Thoracic aorta (tissue), 2 donors: ENCODE measurements around the gene ZBTB5. TPM values are rescaled to one million over a fixed set of nuclear protein-coding genes. Genes with fewer than 3 reads are reported as not detected.

Source experiments
- ATAC-seq: fragments of 150-250 bp; one replicate; pipeline ENCODE4 v1.8.0; 2017; ENCODE audit warnings: low read depth; ENCODE audit not compliant: insufficient number of reproducible peaks, low FRiP score
- DNase-seq: peaks from one replicate; pipeline ENCODE4 v3.0.0-alpha.2; 2020; ENCODE audit warnings: low spot score
- H3K27ac ChIP-seq, 2 donors: fragments of 200-600 bp; sonication (generic); 1 replicate in 1 of 2; 2 replicates in 1 of 2; pipeline ENCODE4 v1.5.1; 2016; ENCODE audit warnings: mild to moderate bottlenecking in 2 of 2, moderate library complexity in 2 of 2
- H3K27me3 ChIP-seq: fragments of 200-600 bp; sonication (generic); replicated peaks from 2 replicates; pipeline ENCODE4 v1.6.0; 2016; ENCODE audit warnings: mild to moderate bottlenecking; ENCODE audit not compliant: insufficient read depth
- H3K36me3 ChIP-seq: fragments of 200-600 bp; sonication (generic); one replicate; pipeline ENCODE4 v1.5.1; 2016
- H3K4me1 ChIP-seq, 2 donors: fragments of 200-600 bp; sonication (generic); 1 replicate in 1 of 2; 2 replicates in 1 of 2; pipeline versions ENCODE4 v1.5.1 to v1.6.0; 2016; ENCODE audit warnings: low read depth in 2 of 2, mild to moderate bottlenecking in 1 of 2; ENCODE audit not compliant: control insufficient read depth in 1 of 2
- H3K4me3 ChIP-seq: fragments of 200-600 bp; sonication (generic); 2 replicates; pipeline ENCODE4 v1.5.1; 2016; ENCODE audit warnings: mild to moderate bottlenecking
- H3K9me3 ChIP-seq: fragments of 200-600 bp; sonication (generic); 2 replicates; pipeline ENCODE4 v1.5.1; 2016
- total RNA-seq, 2 donors: library from RNA; depleted of rRNA; stranded (reverse); fragments of >200 nt; gene quantifications; one replicate each; pipeline versions ENCODE4 v1.1.0 to v1.2.3, GENCODE V29; 2016
- TF ChIP-seq, protein P1 (sequence below): fragments of 200-600 bp; sonication (generic); IDR thresholded peaks from one replicate; pipeline ENCODE4 v1.5.1; 2019; ENCODE audit warnings: antibody characterized with exemption

ZBTB5 gene
- total RNA-seq, 2 donors from 2014 or later: 8.3 to 15.0 TPM

DNA sequence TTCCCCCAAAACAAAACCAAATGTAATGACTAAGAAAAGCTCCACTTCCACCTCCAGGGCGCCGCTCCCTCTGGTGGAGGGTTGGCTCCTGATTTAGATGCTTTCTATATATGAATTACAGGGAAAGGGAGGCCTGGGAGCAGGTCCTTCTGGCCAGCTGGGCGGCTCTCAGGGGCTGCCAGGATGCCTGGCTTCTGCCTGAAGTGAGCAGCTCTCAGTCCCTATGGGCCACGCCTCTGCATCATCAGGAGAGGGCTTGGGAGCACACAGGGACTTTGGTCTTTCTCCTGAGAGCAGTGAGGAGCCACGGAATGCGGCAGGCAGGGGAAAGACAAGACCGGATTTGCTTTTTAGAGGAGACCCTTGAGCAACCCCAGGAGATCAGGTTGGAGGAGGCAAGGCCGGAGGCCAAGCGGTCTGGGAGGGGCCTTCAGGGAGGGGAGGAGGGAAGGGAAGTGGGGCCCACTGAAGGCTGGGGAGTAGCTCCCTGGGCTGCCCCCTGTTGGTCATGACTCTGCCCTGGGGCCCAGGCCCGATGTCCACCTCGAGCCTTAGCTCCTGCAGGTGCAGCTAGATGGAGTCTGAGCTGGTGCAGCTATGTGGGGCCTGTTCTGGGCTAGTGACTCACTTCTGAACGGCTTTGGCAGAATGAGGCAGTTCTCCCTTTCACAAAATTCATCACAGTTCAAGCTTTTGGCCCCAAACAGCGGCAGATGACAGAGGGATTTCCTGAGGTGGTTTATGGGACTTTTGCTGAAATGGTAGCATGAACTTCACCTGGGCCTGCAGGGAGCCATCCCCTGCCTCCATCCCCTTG, 54.1 kb downstream of the ZBTB5 start:
- Histone ChIP-seq H3K36me3 (no peaks in the 10 kb centered on the region), H3K9me3 (no peaks in the 10 kb centered on the region), H3K27me3 (no peaks in the 10 kb centered on the region), H3K4me1 (peaks cover 0 to 10% of the 10 kb centered on the region in 2 donors), H3K27ac (no peak overlapping the region), H3K4me3 (no peak overlapping the region)
- TF ChIP-seq, protein P1, sequence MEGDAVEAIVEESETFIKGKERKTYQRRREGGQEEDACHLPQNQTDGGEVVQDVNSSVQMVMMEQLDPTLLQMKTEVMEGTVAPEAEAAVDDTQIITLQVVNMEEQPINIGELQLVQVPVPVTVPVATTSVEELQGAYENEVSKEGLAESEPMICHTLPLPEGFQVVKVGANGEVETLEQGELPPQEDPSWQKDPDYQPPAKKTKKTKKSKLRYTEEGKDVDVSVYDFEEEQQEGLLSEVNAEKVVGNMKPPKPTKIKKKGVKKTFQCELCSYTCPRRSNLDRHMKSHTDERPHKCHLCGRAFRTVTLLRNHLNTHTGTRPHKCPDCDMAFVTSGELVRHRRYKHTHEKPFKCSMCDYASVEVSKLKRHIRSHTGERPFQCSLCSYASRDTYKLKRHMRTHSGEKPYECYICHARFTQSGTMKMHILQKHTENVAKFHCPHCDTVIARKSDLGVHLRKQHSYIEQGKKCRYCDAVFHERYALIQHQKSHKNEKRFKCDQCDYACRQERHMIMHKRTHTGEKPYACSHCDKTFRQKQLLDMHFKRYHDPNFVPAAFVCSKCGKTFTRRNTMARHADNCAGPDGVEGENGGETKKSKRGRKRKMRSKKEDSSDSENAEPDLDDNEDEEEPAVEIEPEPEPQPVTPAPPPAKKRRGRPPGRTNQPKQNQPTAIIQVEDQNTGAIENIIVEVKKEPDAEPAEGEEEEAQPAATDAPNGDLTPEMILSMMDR: no peak
- ATAC-seq (no peak), DNase-seq (no peak)

DNA sequence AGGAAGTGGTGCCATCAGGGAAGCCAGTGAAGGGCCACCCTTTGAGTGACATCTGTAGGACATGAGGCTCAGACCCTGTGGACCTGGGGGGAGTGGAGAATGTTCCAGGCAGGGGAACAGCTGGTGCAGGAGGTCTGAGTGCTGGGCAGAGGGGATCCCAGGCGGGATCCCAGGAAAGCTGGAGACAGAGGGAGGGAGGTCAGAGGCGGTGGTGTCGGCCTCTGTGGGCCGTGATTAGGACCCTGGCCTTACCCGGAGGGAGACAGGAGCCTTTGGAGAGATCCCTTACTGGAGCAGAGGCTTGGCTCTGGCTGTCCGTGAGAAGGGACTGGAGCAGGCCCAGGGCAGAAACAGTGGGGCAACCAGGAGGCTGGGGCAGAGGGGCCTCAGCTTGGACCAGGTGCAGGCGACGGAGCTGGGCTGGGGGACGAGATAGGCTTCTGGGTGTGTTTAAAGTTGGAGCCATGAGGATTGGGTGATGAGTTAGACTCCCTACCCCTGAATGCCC, 54.8 kb downstream of the ZBTB5 start:
- TF ChIP-seq, protein P1: no peak
- Histone ChIP-seq H3K36me3 (no peaks in the 10 kb centered on the region), H3K4me1 (peaks cover 0 to 13% of the 10 kb centered on the region in 2 donors), H3K4me3 (no peak overlapping the region), H3K9me3 (no peaks in the 10 kb centered on the region), H3K27me3 (no peaks in the 10 kb centered on the region), H3K27ac (no peak overlapping the region)
- DNase-seq (no peak), ATAC-seq (no peak)

DNA sequence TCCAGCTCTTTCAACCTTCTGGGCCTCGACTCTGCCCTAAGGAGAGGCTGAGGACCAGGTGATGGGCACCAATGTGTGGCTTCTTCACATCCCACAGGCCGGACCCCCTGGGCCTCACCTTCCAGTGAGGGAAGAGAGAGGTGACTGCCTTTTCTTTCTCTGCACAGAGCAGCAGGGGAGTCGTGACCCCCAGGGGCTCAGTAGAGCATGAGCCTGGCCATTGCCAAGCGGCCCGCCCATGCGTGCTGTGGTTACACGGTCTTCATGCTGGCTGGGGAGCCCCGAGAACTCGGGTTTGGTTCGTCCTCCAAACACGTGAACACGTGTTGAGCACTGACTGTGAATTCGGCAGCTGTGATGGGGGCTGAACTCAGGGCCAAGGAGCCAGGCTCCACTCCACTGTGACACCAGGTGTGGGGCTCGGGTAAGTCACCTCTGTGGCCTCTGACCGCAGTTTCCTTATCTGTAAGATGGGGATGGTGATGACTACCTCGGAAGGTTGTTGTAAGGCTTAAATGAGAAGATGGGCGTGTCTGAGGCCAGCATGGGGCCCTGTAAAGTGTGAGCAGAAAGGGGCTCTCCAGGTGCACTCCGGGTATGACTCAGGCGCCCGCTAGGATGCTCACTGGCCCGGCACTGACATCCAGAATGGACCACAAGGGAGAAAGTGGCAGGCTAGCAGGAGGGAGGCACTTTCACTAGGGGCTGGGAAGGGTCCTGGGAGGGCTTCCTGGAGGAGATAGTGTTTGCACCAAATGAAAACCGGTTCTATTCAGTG, 56.1 kb downstream of the ZBTB5 start:
- H3K27ac ChIP-seq: no peak overlapping the region
- no peak for DNase-seq
- peaks cover 0 to 6% of the 10 kb centered on the region in 2 donors for H3K4me1 ChIP-seq
- no peak overlapping the region for H3K4me3 ChIP-seq
- H3K36me3 ChIP-seq: no peaks in the 10 kb centered on the region
- H3K27me3 ChIP-seq: no peaks in the 10 kb centered on the region
- TF ChIP-seq, protein P1: no peak
- no peak for ATAC-seq
- no peaks in the 10 kb centered on the region for H3K9me3 ChIP-seq

DNA sequence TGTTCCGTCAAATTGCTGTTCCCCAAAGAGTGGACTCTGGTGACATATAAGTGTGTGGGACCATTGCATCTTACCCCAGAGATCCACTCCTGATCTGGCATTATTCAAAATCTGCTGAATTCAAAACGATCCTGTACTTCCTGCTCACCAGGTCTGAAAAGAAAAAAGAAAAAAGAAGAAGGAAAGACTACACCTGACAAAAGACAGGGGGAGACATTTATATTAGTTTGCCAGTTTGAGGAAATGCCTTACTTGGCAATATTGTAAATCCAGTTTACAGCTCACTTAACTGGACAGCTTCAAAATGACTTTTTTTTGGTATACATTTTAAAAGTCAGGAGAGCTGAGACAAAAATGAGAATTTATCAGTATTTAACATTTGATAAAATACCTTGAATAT, 57.8 kb downstream of the ZBTB5 start:
- H3K36me3 ChIP-seq: no peaks in the 10 kb centered on the region
- no peaks in the 10 kb centered on the region for H3K9me3 ChIP-seq
- ATAC-seq: no peak
- H3K27me3 ChIP-seq: no peaks in the 10 kb centered on the region
- TF ChIP-seq, protein P1: no peak
- H3K4me3 ChIP-seq: no peak overlapping the region
- no peak overlapping the region for H3K27ac ChIP-seq
- H3K4me1 ChIP-seq: peaks cover 0 to 6% of the 10 kb centered on the region in 2 donors
- no peak for DNase-seq
